ACHN (cell line): ENCODE measurements around the gene CTDP1.
"Not testable (repeated sequence)": the region's sequence is repeated elsewhere in the genome, so short reads cannot be mapped to it uniquely, and the experiment has no call there.

Experiments used
- DNase-seq: peaks from one replicate; pipeline ENCODE4 v3.0.0-alpha.2; 2015
- in situ Hi-C: cut with HindIII; loops from 2 replicates; pipeline ENCODE4 v1.10.0; 2017; ENCODE audit warnings: low sequenced_read_pairs, low pct_ligation_motif_present, low pct_unique_long_range_greater_than_20kb

Gene CTDP1

GRCh38 chr18:79713341-79713740 lies 33.7 kb downstream of the CTDP1 start:
- no peak for DNase-seq
- in situ Hi-C loops = no loop called here

GRCh38 chr18:79714531-79715240 lies 35.1 kb downstream of the CTDP1 start:
- no peak for DNase-seq
- in situ Hi-C loops = no loop called here

- in situ Hi-C loops = no loop called here
- no peak for DNase-seq
Observed at GRCh38 chr18:79715280-79715679, 35.7 kb downstream of the CTDP1 start.

- in situ Hi-C loops = no loop called here
- DNase-seq = no peak
Observed at GRCh38 chr18:79717059-79717458, 37.5 kb downstream of the CTDP1 start.

- in situ Hi-C loops = no loop called here
- no peak for DNase-seq
Observed at GRCh38 chr18:79717555-79718074, 38.0 kb downstream of the CTDP1 start.

GRCh38 chr18:79718126-79718525 lies 38.5 kb downstream of the CTDP1 start:
- no peak for DNase-seq
- in situ Hi-C loops = no loop called here

- no peak for DNase-seq
- in situ Hi-C loops = no loop called here
Observed at GRCh38 chr18:79718878-79719477, 39.4 kb downstream of the CTDP1 start.

GRCh38 chr18:79719478-79720358 lies 40.1 kb downstream of the CTDP1 start:
- in situ Hi-C loops = not testable (repeated sequence)

GRCh38 chr18:79720359-79720733 lies 40.7 kb downstream of the CTDP1 start:
- DNase-seq = no peak
- in situ Hi-C loops = no loop called here

More at GRCh38 chr18:79719478-79720358, 40.1 kb downstream of the CTDP1 start:
- not testable (repeated sequence) for DNase-seq

GRCh38 chr18:79723036-79723435 lies 43.4 kb downstream of the CTDP1 start:
- in situ Hi-C loops = no loop called here
- no peak for DNase-seq

GRCh38 chr18:79723628-79724027 lies 44.0 kb downstream of the CTDP1 start:
- in situ Hi-C loops = no loop called here
- DNase-seq = no peak

GRCh38 chr18:79724299-79725080 lies 44.9 kb downstream of the CTDP1 start:
- no peak for DNase-seq
- in situ Hi-C loops = no loop called here

- in situ Hi-C loops = no loop called here
Observed at GRCh38 chr18:79725486-79725885, 45.9 kb downstream of the CTDP1 start.

GRCh38 chr18:79726721-79727120 lies 47.1 kb downstream of the CTDP1 start:
- no peak for DNase-seq
- in situ Hi-C loops = no loop called here

More at GRCh38 chr18:79725486-79725885, 45.9 kb downstream of the CTDP1 start:
- no peak for DNase-seq

- no peak for DNase-seq
- in situ Hi-C loops = no loop called here
Observed at GRCh38 chr18:79727211-79727610, 47.6 kb downstream of the CTDP1 start.

GRCh38 chr18:79728931-79729586 lies 49.5 kb downstream of the CTDP1 start:
- in situ Hi-C loops = no loop called here
- DNase-seq = no peak

GRCh38 chr18:79729611-79730010 lies 50.0 kb downstream of the CTDP1 start:
- in situ Hi-C loops = no loop called here

GRCh38 chr18:79730804-79731203 lies 51.2 kb downstream of the CTDP1 start:
- in situ Hi-C loops = no loop called here
- DNase-seq = no peak

More at GRCh38 chr18:79729611-79730010, 50.0 kb downstream of the CTDP1 start:
- DNase-seq = no peak
